Kidney epithelial cell (primary cell): ENCODE data around the gene PLEKHG2. TPM values are rescaled to one million over a fixed set of nuclear protein-coding genes. Genes with fewer than 3 reads are reported as not detected.

Experiments used
- DNase-seq: peaks from one replicate; pipeline ENCODE4 v3.0.0-alpha.2; 2010; ENCODE audit warnings: low read depth
- H3K27me3 ChIP-seq: 2 replicates; pipeline ENCODE4 v1.6.0; 2011; ENCODE audit warnings: low read length; ENCODE audit not compliant: control insufficient read depth, insufficient read depth
- H3K36me3 ChIP-seq: 2 replicates; pipeline ENCODE4 v1.5.1; 2011; ENCODE audit warnings: low read length; ENCODE audit not compliant: control insufficient read depth, insufficient read depth
- H3K4me3 ChIP-seq: 2 replicates; pipeline ENCODE4 v1.5.1; 2011; ENCODE audit warnings: low read depth, mild to moderate bottlenecking, control low read depth, low read length
- CTCF ChIP-seq: IDR thresholded peaks from 2 replicates; pipeline ENCODE4 v1.5.1; 2011; ENCODE audit warnings: mild to moderate bottlenecking, moderate library complexity, low read length, control low read depth, inconsistent platforms; ENCODE audit not compliant: insufficient read depth, poor library complexity, severe bottlenecking
- total RNA-seq: library from RNA; depleted of rRNA; stranded (reverse); fragments of >200 nt; gene quantifications from 2 replicates; pipeline ENCODE4 v1.2.3, GENCODE V29; 2015

PLEKHG2 gene
- total RNA-seq, 1 donor from 2014 or later, result 22.8 TPM

- Histone ChIP-seq H3K4me3 (no peak overlapping the region), H3K27me3 (no peaks in the 10 kb centered on the region), H3K36me3 (peaks cover 10% of the 10 kb centered on the region)
- no peak for TF ChIP-seq CTCF
- DNase-seq, result no peak
Observed at GRCh38 chr19:39422020-39422419, 9.6 kb downstream of the PLEKHG2 start.

GRCh38 chr19:39423258-39424086 lies 11.0 kb downstream of the PLEKHG2 start:
- Histone ChIP-seq H3K4me3 (no peak overlapping the region), H3K36me3 (peaks cover 8% of the 10 kb centered on the region), H3K27me3 (no peaks in the 10 kb centered on the region)
- no peak for TF ChIP-seq CTCF
- no peak for DNase-seq

GRCh38 chr19:39424934-39425333 lies 12.5 kb downstream of the PLEKHG2 start:
- Histone ChIP-seq H3K4me3 (no peak overlapping the region), H3K27me3 (no peaks in the 10 kb centered on the region), H3K36me3 (peaks cover 3% of the 10 kb centered on the region)
- no peak for DNase-seq
- TF ChIP-seq CTCF, result no peak

GRCh38 chr19:39425744-39426143 lies 13.3 kb downstream of the PLEKHG2 start:
- H3K4me3 ChIP-seq, result no peak overlapping the region
- peaks cover 3% of the 10 kb centered on the region for H3K36me3 ChIP-seq
- no peak for TF ChIP-seq CTCF
- no peak for DNase-seq
- H3K27me3 ChIP-seq, result no peaks in the 10 kb centered on the region

GRCh38 chr19:39426170-39426569 lies 13.7 kb downstream of the PLEKHG2 start:
- no peak for TF ChIP-seq CTCF
- DNase-seq, result no peak
- H3K27me3 ChIP-seq, result no peaks in the 10 kb centered on the region
- peaks cover 3% of the 10 kb centered on the region for H3K36me3 ChIP-seq
- H3K4me3 ChIP-seq, result no peak overlapping the region

GRCh38 chr19:39427707-39428106 lies 15.2 kb downstream of the PLEKHG2 start:
- no peak overlapping the region for H3K4me3 ChIP-seq
- H3K36me3 ChIP-seq, result peaks cover 3% of the 10 kb centered on the region
- TF ChIP-seq CTCF, result no peak
- H3K27me3 ChIP-seq, result no peaks in the 10 kb centered on the region
- DNase-seq, result no peak
